Epithelial cell of prostate (primary cell): Measurements from ENCODE around the gene CYTIP.
"Not testable (repeated sequence)": the region's sequence is repeated elsewhere in the genome, so short reads cannot be mapped to it uniquely, and the experiment has no call there.

ENCODE experiments used
- DNase-seq: peaks from one replicate; pipeline ENCODE4 v3.0.0-alpha.2; 2011; ENCODE audit warnings: low read depth, low spot score
- H3K27ac ChIP-seq: fragments of 450-650 bp; 2 replicates; pipeline ENCODE4 v1.5.1; 2017; ENCODE audit warnings: mild to moderate bottlenecking

Gene CYTIP

GRCh38 chr2:157427003-157427921 is 16.6 kb downstream of the CYTIP start:
- H3K27ac ChIP-seq = no peak overlapping the region
- DNase-seq = no peak

- no peak overlapping the region for H3K27ac ChIP-seq
- no peak for DNase-seq
Observed at GRCh38 chr2:157426477-157426994, 17.4 kb downstream of the CYTIP start.

DNA sequence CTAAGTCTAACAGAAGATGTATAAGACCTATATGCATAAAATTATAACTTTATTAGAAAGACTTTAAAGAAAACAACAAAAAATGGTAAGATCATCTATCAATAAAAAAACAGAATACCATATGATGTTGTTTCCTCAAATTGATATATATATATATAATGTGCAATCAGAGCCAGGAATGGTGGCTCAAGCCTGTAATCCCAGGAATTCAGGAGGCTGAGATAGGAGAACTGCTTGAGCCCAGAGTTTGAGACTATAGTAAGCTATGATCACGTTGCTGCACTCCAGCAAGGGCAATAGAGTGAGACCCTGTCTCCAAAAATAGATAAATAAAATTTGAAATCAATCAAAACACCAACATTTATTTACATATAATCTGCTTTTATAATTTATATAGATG is 19.5 kb downstream of the CYTIP start:
- no peak overlapping the region for H3K27ac ChIP-seq
- DNase-seq = no peak

DNA sequence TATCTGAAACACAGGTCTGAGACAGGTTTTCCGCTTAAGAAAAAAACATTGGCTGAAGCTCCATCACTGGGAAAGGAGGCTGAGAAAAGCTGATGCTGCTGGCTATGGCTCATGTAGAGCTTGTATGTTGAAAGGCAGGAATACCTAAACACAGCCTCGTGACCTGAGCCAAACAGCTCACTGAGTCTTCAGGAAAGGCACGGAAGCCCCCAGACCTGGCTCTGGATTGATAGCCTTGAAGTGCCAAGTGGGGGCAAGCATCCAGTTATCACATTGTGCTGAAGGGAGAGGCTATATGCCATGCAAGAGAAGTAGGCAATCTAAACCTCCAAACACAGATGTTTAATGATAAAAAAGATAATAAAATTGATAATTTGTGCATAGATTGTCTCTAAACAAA is 21.9 kb downstream of the CYTIP start:
- no peak for DNase-seq
- no peak overlapping the region for H3K27ac ChIP-seq

GRCh38 chr2:157421331-157421944 is 22.5 kb downstream of the CYTIP start:
- no peak for DNase-seq
- no peak overlapping the region for H3K27ac ChIP-seq

GRCh38 chr2:157420771-157421323 is 23.0 kb downstream of the CYTIP start:
- no peak for DNase-seq
- no peak overlapping the region for H3K27ac ChIP-seq

DNA sequence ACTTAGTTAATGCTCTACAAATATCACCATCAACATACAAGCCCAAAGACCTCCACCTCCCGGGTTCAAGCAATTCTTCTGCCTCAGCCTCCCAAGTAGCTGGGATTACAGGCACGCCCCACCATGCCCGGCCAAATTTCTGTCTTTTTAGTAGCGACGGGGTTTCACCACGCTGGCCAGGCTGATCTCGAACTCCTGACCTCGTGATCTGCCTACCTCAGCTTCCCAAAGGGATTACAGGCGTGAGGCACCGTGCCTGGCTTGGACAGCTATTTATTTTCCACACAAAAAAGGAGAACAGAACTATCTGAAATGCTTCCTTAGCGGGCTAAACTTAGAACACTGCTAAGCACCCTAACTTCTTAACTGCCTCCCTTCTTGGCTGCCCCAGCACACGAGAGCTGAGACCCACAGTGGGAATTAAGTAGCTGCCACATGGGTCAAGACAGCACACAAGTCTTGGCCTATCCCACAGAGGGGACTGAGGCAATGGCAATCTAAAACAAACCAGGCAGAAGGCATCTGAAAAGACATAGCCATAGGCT is 24.8 kb downstream of the CYTIP start:
- H3K27ac ChIP-seq = no peak overlapping the region
- no peak for DNase-seq

DNA sequence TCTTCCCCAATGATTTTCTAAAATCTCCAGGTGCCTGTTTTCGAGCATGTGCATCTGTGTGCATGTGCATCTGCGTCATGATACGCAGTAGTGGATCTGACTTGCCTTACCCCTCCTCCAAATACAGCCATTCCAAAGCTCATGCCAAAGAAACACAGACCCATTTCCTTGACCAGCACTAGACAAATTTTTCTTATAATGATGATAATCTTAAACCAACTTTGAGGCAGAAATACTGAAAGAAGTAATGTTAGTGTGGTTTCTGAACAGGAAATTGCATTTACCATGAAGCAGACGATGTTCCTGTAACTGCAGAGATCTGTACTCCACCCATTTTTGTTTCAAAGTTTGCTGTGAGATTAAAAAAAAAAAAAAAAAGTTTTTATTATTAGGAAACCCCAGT is 25.6 kb downstream of the CYTIP start:
- H3K27ac ChIP-seq = no peak overlapping the region
- no peak for DNase-seq

DNA sequence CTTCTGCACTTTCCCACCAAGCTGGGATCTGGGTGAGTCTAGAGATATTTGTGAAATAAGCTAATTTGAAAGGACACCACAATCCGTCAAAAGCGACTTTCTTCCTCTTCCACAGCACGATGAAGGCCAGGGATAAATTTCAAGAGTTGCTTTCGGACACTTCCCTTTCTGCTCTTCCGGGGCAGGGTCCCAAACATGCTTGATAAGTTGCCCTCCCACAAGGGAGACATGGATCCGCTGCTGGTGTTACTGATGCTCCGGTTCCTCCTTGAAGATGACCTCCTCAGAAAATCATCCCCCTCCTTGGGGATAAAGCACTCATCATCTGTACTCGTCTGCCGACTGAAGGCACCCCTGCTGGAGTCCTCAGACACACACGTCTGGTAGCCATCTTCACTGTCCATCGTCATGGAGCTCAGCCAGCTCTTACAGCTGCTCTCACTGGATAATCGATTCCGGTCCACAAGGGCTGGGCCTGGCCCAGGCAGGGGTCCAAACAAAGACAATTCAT is 28.2 kb downstream of the CYTIP start:
- no peak for DNase-seq
- no peak overlapping the region for H3K27ac ChIP-seq

DNA sequence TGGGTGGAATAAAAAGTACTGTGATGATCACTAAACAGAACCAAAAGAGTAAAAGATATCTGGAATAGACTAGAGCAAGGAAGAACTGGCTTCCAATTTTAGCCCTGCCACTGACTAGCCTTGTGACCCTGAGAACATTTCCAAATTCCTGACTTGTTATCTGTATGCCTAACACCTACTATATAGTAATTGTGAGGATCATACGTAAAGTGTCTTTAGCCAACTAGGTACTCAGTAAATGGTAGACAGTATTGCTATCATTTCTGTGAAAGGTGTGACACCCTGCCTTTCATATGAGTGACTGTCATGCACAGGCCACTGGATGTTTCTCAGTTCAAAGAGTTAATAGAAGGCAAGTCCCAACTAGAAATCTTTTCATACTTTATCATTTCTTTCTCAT is 29.8 kb downstream of the CYTIP start:
- no peak for DNase-seq
- no peak overlapping the region for H3K27ac ChIP-seq

DNA sequence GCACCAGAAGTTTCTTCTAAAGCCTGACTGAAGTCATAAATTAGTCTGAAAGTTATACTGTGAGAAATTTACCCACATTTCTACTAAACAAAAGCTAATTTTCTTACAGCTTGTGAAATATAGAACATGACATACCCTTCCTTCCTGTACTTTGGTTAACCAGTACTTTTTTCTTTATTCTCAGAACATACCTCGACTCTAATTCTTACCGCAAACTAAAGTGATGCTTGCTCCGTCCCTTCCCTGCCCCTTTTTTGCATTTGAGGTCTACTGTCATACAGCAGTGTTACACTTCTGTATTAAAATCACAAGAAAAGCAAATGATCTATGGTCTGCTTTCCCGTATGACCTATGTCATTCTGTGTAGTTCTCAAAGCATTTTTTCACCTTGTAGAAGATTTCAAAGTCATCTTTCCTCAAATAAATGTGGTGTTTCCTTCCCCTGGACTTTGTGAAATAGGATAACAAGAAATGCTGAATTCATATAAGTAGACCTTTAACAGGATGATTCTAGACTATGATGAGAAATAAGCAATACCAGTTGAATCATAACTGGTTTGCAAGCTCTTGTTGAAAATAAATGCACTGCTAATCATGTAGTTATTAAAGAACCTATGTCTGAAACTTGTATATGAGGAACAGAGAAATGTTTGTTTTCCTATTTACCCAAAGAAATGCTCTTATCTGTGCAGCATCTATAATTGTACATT is 30.4 kb downstream of the CYTIP start:
- DNase-seq = no peak
- H3K27ac ChIP-seq = no peak overlapping the region

DNA sequence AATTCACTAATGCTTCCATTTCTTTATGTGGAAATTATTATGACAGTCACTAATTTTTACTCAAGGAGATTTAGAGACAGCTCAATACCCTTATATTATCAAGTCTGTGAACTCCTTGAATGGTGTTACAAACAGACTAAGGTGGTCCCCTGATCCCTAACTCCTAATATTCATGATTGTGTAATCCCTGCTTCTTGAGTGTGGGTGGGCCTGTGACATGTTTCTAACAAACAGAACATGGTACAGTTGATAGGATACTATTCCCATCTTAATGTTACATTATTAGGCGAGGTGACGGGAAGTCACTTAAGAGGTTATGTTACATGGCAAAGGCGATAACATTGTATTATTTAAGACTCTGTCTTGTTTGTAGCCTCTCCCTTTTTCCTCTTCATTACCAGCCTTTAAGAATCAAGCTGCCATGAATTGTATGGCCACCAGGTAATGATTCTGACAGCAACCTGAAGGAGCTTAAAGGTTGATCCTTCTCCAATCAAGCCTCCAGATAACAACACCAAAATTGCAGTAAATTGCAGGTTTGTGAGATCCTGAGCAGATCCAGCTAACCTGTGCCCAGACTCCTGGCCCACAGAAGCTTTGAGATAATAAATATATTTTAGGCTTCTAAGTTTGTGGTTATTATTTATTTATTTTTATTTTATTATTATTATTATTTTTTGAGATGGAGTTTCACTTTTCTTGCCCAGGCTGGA is 32.1 kb downstream of the CYTIP start:
- no peak overlapping the region for H3K27ac ChIP-seq
- DNase-seq = no peak

GRCh38 chr2:157405398-157405797 is 38.5 kb downstream of the CYTIP start:
- not testable (repeated sequence) for DNase-seq, H3K27ac ChIP-seq

DNA sequence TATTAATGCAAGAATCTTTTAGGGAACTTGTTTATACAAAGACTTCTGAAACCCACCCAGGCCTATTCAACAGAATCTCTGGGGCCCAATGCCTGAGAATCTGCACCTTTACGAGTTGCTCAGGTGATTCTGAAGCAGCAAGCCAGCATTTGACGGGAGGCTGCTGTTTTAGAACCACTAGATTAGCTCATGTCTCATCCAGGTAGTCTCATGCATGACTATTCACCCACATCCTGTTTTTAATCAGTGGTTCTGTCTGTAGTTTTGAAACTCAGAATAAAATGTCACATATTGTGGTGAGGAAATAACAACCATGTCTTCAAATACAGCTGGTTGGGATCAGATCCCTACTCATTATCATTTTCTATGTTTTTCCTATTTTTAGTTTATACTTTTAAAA is 39.5 kb downstream of the CYTIP start:
- DNase-seq = peak; percentile 70
- H3K27ac ChIP-seq = peak overlapping the region; percentile 17

- H3K27ac ChIP-seq, DNase-seq: not testable (repeated sequence)
Observed at GRCh38 chr2:157402801-157403485, 40.9 kb downstream of the CYTIP start.

DNA sequence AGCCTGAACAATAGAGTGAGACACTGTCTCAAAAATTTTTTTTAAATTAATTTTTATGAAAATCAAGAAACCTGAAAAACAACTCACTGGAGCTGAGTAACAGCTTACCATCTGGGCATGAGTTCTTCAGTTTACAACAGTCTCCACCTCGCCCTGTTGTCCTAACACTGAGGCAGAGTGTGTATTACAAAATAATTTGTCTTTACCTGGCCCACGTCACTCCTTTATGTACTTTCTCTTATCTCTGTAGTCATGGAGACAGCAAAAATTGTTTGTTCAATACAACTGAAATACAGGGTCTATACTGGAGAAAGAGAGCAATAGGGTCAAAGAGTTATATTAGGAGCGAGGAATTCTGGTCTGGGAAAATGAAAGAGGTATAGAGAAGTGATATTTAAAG is 48.1 kb downstream of the CYTIP start:
- H3K27ac ChIP-seq = no peak overlapping the region
- DNase-seq = peak; percentile 6

GRCh38 chr2:157394928-157395327 is 49.0 kb downstream of the CYTIP start:
- no peak for DNase-seq
- H3K27ac ChIP-seq = no peak overlapping the region

GRCh38 chr2:157393348-157393747 is 50.5 kb downstream of the CYTIP start:
- H3K27ac ChIP-seq = no peak overlapping the region
- DNase-seq = no peak

DNA sequence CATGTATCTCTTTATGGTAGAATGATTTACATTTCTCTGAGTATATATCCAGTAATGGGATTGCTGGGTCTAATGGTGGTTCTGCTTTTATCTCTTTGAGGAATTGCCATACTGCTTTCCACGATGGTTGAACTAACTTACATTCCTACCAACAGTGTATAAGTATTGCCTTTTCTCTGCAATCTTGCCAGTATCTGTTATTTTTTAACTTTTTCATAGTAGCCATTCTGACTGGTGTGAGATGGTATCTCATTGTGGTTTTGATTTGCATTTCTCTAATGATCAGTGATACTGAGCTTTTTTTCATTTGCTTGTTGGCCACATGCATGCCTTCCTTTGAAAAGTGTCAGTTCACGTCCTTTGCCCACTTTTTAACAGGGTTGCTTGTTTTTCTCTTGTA is 55.1 kb downstream of the CYTIP start:
- DNase-seq = no peak
- no peak overlapping the region for H3K27ac ChIP-seq
